K562 (cell line): ENCODE data around the gene CAPN2. TPM values are rescaled to one million over a fixed set of nuclear protein-coding genes. Genes with fewer than 3 reads are reported as not detected.

Experiments
- EHMT2 ChIP-seq: fragments of 450-650 bp; IDR thresholded peaks from 2 replicates; pipeline ENCODE4 v1.6.1; 2018; ENCODE audit warnings: antibody characterized with exemption
- FUS ChIP-seq: fragments of 200-400 bp; formaldehyde crosslinking; optimal IDR thresholded peaks from 2 replicates; pipeline ENCODE3; 2017; ENCODE audit warnings: low read depth, low read length
- NR2C1 ChIP-seq, 2 experiments: fragments of 450-650 bp; IDR thresholded peaks; 2 replicates each; pipeline ENCODE4 v1.6.1; 2017; ENCODE audit warnings: mild to moderate bottlenecking in 2 of 2, antibody characterized with exemption in 1 of 2, inconsistent platforms in 1 of 2, missing compliant biosample characterization in 1 of 2, missing genetic modification characterization in 1 of 2
- RFX5 ChIP-seq: IDR thresholded peaks from 2 replicates; pipeline ENCODE4 v1.6.1; 2011; ENCODE audit warnings: low read depth, mild to moderate bottlenecking, improper control_type of control experiment, low read length
- ZBED1 ChIP-seq: IDR thresholded peaks from 2 replicates; pipeline ENCODE4 v1.6.1; 2014
- ZNF507 ChIP-seq: conservative IDR thresholded peaks from 2 replicates; pipeline ENCODE4 v1.6.1; 2017; ENCODE audit warnings: missing genetic modification characterization, missing compliant biosample characterization
- ZNF717 ChIP-seq: fragments of 250-450 bp; sonication (Bioruptor Pico); IDR thresholded peaks from 2 replicates; pipeline ENCODE4 v1.5.0; 2021
- ZZZ3 ChIP-seq: fragments of 450-650 bp; IDR thresholded peaks from 2 replicates; pipeline ENCODE4 v1.6.1; 2016; ENCODE audit warnings: antibody characterized with exemption, mild to moderate bottlenecking, moderate library complexity
- polyA plus RNA-seq, 8 experiments: library from polyadenylated mRNA; depleted of rRNA in 4 of 8; stranded (reverse) in 5 of 8; unstranded in 3 of 8; fragments of >200 nt; fragmentation: Nextera tagmentation in 2 of 8; fragmentation: Illumina TruSeq in 1 of 8; extraction: Ambion mirVana in 2 of 8; extraction: Trizol in 1 of 8; gene quantifications; 2 replicates each; pipeline versions ENCODE4 v1.2.1 to v1.2.3, GENCODE V29; 2011 to 2014; ENCODE audit warnings: inconsistent platforms in 1 of 8, missing spikeins in 1 of 8
- total RNA-seq, 7 experiments: library from RNA; depleted of rRNA in 6 of 7; stranded (reverse); fragments of >200 nt in 6 of 7; fragmentation: Illumina TruSeq in 2 of 7; extraction: Trizol in 2 of 7; gene quantifications; 2 replicates each; pipeline versions ENCODE4 v1.2.1 to v1.2.3, GENCODE V29; 2011 to 2021; ENCODE audit warnings: low replicate concordance in 1 of 7
- TF ChIP-seq, protein P1 (sequence below): fragments of 450-650 bp; IDR thresholded peaks from 2 replicates; pipeline ENCODE4 v1.6.1; 2016; ENCODE audit warnings: low read depth
- TF ChIP-seq, protein P2 (sequence below): fragments of 450-650 bp; formaldehyde crosslinking; conservative IDR thresholded peaks from 2 replicates; pipeline ENCODE4 v1.4.0; 2022; ENCODE audit warnings: mild to moderate bottlenecking, missing genetic modification characterization
- TF ChIP-seq, protein P3 (sequence below): fragments of 450-650 bp; conservative IDR thresholded peaks from 2 replicates; pipeline ENCODE4 v1.6.1; 2016; ENCODE audit warnings: missing genetic modification characterization, low read depth, mild to moderate bottlenecking, control low read depth, missing compliant biosample characterization
- TF ChIP-seq, protein P4 (sequence below): sonication (generic); formaldehyde crosslinking; IDR thresholded peaks from 2 replicates; pipeline ENCODE4 v1.8.0; 2022; ENCODE audit warnings: mild to moderate bottlenecking, missing genetic modification reagents, borderline replicate concordance
- TF ChIP-seq, protein P5 (sequence below), 3 experiments: fragments of 200-800 bp in 1 of 3; sonication (Bioruptor generic) in 1 of 3; sonication (generic) in 1 of 3; formaldehyde crosslinking in 1 of 3; IDR thresholded peaks; 2 replicates each; pipeline versions ENCODE4 v1.6.1 to v1.8.0; 2016 to 2022; ENCODE audit warnings: mild to moderate bottlenecking in 2 of 3, missing compliant biosample characterization in 2 of 3, missing genetic modification characterization in 2 of 3, missing genetic modification reagents in 1 of 3

CAPN2 gene
- total and polyA plus RNA-seq, 9 of the 15 experiments (the other 6 are each of a cell fraction or from before 2014, with no cell fraction given) = 24.6 to 157 (median 101) TPM

DNA sequence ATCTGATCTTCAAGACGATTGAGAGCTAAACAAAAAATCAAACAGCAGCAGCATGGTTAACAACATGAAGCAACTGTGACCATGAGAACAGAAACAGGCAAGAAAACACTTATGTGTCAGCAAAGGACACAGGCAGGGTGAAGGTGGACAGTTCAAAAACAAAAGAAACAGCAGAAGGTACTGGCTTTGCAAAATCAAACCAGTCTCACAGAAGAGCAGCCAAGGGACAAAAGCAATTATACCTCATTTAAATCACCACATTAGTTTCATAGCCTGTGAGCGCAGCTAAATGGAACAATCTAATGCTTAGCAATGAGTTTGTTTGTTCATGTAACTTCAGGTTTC, 59.1 kb downstream of the CAPN2 start (continued):
- TF ChIP-seq, protein P1, sequence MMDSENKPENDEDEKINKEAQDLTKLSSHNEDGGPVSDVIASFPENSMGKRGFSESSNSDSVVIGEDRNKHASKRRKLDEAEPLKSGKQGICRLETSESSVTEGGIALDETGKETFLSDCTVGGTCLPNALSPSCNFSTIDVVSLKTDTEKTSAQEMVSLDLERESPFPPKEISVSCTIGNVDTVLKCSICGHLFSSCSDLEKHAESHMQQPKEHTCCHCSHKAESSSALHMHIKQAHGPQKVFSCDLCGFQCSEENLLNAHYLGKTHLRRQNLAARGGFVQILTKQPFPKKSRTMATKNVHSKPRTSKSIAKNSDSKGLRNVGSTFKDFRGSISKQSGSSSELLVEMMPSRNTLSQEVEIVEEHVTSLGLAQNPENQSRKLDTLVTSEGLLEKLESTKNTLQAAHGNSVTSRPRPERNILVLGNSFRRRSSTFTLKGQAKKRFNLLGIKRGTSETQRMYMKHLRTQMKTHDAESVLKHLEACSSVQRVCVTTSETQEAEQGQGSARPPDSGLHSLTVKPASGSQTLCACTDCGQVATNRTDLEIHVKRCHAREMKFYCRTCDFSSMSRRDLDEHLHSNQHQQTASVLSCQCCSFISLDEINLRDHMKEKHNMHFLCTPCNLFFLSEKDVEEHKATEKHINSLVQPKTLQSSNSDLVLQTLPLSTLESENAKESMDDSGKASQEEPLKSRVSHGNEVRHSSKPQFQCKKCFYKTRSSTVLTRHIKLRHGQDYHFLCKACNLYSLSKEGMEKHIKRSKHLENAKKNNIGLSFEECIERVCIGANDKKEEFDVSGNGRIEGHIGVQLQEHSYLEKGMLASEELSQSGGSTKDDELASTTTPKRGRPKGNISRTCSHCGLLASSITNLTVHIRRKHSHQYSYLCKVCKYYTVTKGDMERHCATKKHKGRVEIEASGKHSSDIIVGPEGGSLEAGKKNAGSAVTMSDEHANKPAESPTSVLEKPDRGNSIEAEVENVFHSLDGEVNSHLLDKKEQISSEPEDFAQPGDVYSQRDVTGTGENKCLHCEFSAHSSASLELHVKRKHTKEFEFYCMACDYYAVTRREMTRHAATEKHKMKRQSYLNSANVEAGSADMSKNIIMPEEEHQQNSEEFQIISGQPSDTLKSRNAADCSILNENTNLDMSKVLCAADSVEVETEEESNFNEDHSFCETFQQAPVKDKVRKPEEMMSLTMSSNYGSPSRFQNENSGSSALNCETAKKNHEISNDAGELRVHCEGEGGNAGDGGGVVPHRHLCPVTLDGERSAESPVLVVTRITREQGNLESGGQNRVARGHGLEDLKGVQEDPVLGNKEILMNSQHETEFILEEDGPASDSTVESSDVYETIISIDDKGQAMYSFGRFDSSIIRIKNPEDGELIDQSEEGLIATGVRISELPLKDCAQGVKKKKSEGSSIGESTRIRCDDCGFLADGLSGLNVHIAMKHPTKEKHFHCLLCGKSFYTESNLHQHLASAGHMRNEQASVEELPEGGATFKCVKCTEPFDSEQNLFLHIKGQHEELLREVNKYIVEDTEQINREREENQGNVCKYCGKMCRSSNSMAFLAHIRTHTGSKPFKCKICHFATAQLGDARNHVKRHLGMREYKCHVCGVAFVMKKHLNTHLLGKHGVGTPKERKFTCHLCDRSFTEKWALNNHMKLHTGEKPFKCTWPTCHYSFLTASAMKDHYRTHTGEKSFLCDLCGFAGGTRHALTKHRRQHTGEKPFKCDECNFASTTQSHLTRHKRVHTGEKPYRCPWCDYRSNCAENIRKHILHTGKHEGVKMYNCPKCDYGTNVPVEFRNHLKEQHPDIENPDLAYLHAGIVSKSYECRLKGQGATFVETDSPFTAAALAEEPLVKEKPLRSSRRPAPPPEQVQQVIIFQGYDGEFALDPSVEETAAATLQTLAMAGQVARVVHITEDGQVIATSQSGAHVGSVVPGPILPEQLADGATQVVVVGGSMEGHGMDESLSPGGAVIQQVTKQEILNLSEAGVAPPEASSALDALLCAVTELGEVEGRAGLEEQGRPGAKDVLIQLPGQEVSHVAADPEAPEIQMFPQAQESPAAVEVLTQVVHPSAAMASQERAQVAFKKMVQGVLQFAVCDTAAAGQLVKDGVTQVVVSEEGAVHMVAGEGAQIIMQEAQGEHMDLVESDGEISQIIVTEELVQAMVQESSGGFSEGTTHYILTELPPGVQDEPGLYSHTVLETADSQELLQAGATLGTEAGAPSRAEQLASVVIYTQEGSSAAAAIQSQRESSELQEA = no peak
- TF ChIP-seq, protein P2, sequence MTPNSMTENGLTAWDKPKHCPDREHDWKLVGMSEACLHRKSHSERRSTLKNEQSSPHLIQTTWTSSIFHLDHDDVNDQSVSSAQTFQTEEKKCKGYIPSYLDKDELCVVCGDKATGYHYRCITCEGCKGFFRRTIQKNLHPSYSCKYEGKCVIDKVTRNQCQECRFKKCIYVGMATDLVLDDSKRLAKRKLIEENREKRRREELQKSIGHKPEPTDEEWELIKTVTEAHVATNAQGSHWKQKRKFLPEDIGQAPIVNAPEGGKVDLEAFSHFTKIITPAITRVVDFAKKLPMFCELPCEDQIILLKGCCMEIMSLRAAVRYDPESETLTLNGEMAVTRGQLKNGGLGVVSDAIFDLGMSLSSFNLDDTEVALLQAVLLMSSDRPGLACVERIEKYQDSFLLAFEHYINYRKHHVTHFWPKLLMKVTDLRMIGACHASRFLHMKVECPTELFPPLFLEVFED (CRISPR knock-in tag) = peak; percentile 62
- TF ChIP-seq ZBED1 = no peak
- TF ChIP-seq NR2C1 (IDR thresholded peaks at IDR 0.05) = no peak
- 0 out of 2 replicates have a peak, but pooled peaks have one; percentile 36 for TF ChIP-seq NR2C1 (tag; IDR thresholded peaks at IDR 0.05)
- TF ChIP-seq FUS = no peak
- no peak for TF ChIP-seq RFX5
- no peak for TF ChIP-seq EHMT2
- TF ChIP-seq, protein P3, sequence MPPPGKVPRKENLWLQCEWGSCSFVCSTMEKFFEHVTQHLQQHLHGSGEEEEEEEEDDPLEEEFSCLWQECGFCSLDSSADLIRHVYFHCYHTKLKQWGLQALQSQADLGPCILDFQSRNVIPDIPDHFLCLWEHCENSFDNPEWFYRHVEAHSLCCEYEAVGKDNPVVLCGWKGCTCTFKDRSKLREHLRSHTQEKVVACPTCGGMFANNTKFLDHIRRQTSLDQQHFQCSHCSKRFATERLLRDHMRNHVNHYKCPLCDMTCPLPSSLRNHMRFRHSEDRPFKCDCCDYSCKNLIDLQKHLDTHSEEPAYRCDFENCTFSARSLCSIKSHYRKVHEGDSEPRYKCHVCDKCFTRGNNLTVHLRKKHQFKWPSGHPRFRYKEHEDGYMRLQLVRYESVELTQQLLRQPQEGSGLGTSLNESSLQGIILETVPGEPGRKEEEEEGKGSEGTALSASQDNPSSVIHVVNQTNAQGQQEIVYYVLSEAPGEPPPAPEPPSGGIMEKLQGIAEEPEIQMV (tag) = 0 out of 2 replicates have a peak, but pooled peaks have one; percentile 48
- TF ChIP-seq, protein P4, sequence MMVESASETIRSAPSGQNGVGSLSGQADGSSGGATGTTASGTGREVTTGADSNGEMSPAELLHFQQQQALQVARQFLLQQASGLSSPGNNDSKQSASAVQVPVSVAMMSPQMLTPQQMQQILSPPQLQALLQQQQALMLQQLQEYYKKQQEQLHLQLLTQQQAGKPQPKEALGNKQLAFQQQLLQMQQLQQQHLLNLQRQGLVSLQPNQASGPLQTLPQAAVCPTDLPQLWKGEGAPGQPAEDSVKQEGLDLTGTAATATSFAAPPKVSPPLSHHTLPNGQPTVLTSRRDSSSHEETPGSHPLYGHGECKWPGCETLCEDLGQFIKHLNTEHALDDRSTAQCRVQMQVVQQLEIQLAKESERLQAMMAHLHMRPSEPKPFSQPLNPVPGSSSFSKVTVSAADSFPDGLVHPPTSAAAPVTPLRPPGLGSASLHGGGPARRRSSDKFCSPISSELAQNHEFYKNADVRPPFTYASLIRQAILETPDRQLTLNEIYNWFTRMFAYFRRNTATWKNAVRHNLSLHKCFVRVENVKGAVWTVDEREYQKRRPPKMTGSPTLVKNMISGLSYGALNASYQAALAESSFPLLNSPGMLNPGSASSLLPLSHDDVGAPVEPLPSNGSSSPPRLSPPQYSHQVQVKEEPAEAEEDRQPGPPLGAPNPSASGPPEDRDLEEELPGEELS (CRISPR knock-in tag) = no peak
- no peak for TF ChIP-seq ZNF717 (CRISPR knock-in tag)
- TF ChIP-seq, protein P5, sequence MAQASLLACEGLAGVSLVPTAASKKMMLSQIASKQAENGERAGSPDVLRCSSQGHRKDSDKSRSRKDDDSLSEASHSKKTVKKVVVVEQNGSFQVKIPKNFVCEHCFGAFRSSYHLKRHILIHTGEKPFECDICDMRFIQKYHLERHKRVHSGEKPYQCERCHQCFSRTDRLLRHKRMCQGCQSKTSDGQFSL (CRISPR knock-in tag; IDR thresholded peaks at IDR 0.05) = no peak
- TF ChIP-seq, protein P5 (tag; IDR thresholded peaks at IDR 0.05) = 0 out of 4 replicates have a peak, but pooled peaks of 1 of the 2 experiments have one; percentile 14
- TF ChIP-seq ZNF507 (tag) = no peak
- TF ChIP-seq ZZZ3 = no peak
